GM10266 (cell line): ENCODE data around the gene ENDOD1.

Source experiments
- DNase-seq: peaks from one replicate; pipeline ENCODE4 v3.0.0; 2012; ENCODE audit errors: extremely low spot score
- TF ChIP-seq, protein P1 (sequence below): IDR thresholded peaks from 2 replicates; pipeline ENCODE4 v1.5.1; 2012; ENCODE audit warnings: mild to moderate bottlenecking, low read depth; ENCODE audit not compliant: control insufficient read depth, insufficient read depth; ENCODE audit errors: missing control alignments

ENDOD1 gene

DNA sequence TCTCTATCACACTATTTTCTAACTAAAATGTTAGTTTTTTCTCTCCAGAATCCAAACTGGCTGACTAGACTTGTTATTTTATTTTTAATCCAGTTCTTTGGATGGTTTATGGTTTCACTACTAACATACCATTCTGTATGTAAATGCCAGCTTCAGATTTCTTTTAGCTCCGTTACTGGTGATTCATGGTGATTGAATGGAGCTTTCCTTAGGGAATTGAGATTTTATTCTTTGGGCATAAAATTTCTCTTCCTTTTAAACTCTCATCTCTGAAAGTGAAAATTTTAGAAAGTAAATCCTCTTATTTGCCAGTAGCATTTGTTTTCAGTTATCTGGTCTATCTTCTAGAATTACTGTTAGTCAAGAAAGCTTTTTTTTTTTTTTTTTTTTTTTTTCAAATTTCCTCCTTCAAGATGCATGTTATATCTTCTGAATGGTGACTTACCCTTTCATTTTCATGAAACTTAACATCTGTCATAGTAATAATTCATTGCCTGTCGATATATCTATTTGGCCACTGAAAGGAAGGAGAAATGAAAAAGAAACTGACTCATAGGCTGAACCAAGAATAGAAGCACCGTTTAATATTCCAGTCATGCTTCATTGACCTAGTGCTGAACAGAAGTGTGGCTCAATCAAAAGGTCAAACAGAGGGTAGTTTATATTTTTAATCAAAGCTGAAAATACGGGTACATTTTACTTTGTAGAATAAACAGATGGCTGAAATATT is 6.4 kb downstream of the ENDOD1 start:
- peak; percentile 73 for DNase-seq
- TF ChIP-seq, protein P1, sequence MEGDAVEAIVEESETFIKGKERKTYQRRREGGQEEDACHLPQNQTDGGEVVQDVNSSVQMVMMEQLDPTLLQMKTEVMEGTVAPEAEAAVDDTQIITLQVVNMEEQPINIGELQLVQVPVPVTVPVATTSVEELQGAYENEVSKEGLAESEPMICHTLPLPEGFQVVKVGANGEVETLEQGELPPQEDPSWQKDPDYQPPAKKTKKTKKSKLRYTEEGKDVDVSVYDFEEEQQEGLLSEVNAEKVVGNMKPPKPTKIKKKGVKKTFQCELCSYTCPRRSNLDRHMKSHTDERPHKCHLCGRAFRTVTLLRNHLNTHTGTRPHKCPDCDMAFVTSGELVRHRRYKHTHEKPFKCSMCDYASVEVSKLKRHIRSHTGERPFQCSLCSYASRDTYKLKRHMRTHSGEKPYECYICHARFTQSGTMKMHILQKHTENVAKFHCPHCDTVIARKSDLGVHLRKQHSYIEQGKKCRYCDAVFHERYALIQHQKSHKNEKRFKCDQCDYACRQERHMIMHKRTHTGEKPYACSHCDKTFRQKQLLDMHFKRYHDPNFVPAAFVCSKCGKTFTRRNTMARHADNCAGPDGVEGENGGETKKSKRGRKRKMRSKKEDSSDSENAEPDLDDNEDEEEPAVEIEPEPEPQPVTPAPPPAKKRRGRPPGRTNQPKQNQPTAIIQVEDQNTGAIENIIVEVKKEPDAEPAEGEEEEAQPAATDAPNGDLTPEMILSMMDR, result no peak

GRCh38 chr11:95097209-95097608 is 7.6 kb downstream of the ENDOD1 start:
- TF ChIP-seq, protein P1, result no peak
- DNase-seq, result no peak

- TF ChIP-seq, protein P1, result no peak
- DNase-seq, result no peak
Observed at GRCh38 chr11:95098826-95099225, 9.2 kb downstream of the ENDOD1 start.

DNA sequence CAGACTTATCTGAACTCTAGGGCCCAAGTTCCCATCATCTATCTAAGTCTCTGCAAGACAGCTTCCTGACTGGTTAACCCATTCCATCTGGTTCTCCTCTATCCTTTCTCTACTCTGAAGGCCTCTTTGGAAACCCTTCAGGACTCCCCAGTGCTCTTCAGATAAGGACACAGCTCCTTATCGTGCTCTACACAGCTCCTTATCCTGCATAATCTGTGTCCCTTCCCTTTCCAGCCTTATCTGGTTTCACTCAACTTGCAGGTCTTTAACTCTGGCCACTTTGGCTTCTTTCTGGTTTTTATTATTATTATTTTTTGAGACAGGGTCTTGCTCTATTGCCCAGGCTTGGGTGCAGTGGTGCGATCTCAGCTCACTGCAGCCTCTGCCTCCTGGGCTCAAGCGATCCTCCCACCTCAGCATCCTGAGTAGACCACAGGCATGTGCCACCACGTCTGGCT is 10.6 kb downstream of the ENDOD1 start:
- TF ChIP-seq, protein P1, result no peak
- no peak for DNase-seq

DNA sequence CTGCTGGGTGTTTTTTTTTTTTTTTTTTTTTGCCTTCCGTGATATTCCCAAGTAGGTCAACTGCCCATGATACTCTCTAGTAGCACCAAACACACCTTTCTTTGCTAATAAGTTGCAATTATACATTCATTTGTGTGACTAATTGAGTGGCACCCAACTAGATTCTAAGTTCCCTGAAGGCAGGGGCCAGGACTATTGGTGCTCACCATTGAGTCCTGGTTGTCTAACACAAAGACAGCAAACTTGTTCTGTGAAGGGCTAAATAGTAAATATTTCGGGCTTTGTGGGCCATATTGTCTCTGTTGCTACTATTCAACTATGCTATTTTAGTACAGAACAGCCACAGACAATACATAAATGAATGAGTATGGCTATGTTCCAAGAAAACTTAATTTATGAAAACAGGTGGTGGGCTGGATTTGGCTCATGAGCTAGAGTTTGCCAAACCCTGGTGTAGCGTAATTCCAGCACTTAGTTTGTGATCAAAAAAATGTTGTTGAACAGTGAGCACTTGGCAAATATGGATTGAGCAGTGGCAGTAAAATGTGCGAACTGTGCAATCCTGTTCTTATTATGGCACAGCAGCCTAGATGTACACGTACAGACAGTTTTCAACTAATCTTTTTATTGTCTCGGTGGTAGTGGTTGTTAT is 11.3 kb downstream of the ENDOD1 start:
- TF ChIP-seq, protein P1, result no peak
- DNase-seq, result no peak

DNA sequence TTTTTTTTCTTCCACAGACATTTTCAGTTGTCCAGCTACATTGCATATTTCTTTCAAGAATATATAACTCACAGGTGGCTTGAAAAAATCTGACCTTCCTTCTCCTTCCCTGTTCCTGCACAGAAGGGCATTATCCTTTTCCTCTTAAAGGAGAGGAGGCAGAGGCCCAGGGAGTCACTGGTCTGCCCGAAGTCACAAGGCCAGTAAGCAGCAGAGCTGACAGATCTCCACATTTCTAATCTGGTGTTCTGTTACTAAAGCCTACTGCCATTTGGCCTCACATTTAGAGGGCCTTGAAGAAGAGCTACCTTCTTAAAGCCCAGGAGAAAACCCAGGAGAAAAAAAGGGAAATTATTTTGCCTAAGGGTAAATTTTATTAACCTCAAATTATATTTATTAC is 12.3 kb downstream of the ENDOD1 start:
- DNase-seq, result no peak
- TF ChIP-seq, protein P1, result no peak

DNA sequence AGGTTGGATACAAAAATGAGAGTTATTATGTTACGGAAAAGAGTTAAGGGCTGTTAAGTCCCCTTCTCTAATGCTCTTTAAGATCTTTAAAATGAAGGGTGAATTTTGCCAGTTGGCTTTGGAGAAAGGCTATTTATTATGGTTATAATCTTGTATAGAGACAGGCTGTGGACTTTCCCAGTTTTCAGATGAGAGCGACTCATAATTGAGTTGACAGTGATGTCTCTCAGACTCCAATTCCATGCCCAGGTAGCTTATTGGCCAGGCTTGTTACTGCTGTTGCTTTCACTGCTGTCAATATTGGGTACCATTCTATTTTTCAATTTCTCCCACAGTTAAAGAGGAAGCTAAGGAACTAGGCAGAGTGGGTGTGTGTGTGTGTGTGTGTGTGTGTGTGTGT is 13.1 kb downstream of the ENDOD1 start:
- no peak for DNase-seq
- TF ChIP-seq, protein P1, result no peak
